ENCODE data around the gene SERPINB5.

Gene SERPINB5

DNA sequence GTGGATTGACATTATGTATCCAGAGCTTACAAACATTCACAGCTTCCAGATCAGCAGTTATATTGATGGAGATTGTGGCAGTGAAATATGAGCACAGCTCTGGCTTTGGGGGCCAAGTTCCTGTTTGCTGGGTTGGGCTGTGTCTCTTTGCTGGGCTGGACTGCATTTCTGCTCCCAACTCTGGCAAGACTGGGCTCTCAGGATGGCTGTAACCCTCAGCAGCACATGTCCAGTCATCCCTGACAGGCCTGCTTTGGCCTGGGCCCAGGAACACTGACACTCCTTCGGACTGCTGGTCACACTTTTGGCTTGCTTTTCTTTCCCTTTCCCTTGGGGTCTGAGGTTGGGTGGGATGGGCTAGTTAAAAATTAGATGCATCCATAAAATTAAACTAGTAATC lies 36.5 kb upstream of the SERPINB5 start:
- Histone ChIP-seq H3K4me3 (ENCODE audit: low read depth in 1 of 2, low read length in 2 of 2) (no peak overlapping the region), H3K9me3 (ENCODE audit: insufficient read depth, low read length, severe bottlenecking) (no peaks in the 10 kb centered on the region), H3K36me3 (ENCODE audit: insufficient read depth, low read length) (no peaks in the 10 kb centered on the region), H3K4me1 (ENCODE audit: insufficient read depth, low read length) (0 out of 2 replicates have a peak, but pooled peaks cover 4% of the 10 kb centered on the region), H3K27me3 (ENCODE audit: insufficient read depth, low read length, poor library complexity) (peaks cover 5% of the 10 kb centered on the region), H4K20me1 (ENCODE audit: insufficient read depth, low read length) (no peaks in the 10 kb centered on the region), H3K27ac (ENCODE audit: low read length) (no peak overlapping the region), H2AFZ (ENCODE audit: low read depth, low read length) (no peak overlapping the region), H3K9ac (ENCODE audit: low read depth, low read length) (no peak overlapping the region), H3K79me2 (ENCODE audit: insufficient read depth, low read length) (no peaks in the 10 kb centered on the region), H3K4me2 (ENCODE audit: insufficient read depth, low read length) (no peak overlapping the region)
- ATAC-seq (ENCODE audit: insufficient read depth, low read depth), result no peak
- no peak for TF ChIP-seq EZH2 (IDR thresholded peaks at IDR 0.05; ENCODE audit: borderline replicate concordance, low read depth, low read length, severe bottlenecking)
- no peak for DNase-seq

- TF ChIP-seq, protein P1, sequence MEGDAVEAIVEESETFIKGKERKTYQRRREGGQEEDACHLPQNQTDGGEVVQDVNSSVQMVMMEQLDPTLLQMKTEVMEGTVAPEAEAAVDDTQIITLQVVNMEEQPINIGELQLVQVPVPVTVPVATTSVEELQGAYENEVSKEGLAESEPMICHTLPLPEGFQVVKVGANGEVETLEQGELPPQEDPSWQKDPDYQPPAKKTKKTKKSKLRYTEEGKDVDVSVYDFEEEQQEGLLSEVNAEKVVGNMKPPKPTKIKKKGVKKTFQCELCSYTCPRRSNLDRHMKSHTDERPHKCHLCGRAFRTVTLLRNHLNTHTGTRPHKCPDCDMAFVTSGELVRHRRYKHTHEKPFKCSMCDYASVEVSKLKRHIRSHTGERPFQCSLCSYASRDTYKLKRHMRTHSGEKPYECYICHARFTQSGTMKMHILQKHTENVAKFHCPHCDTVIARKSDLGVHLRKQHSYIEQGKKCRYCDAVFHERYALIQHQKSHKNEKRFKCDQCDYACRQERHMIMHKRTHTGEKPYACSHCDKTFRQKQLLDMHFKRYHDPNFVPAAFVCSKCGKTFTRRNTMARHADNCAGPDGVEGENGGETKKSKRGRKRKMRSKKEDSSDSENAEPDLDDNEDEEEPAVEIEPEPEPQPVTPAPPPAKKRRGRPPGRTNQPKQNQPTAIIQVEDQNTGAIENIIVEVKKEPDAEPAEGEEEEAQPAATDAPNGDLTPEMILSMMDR (IDR thresholded peaks at IDR 0.05; ENCODE audit: borderline replicate concordance, extremely low read depth, low read length, poor library complexity, severe bottlenecking), result no peak
- TF ChIP-seq EZH2 (IDR thresholded peaks at IDR 0.05; ENCODE audit: borderline replicate concordance, low read depth, low read length, severe bottlenecking), result no peak
- no peak overlapping the region for H3K27ac ChIP-seq (ENCODE audit: low read length)
- DNase-seq (no peak), ATAC-seq (ENCODE audit: insufficient read depth, low read depth) (no peak)
- H3K9ac ChIP-seq (ENCODE audit: low read depth, low read length), result no peak overlapping the region
- H3K79me2 ChIP-seq (ENCODE audit: insufficient read depth, low read length), result no peaks in the 10 kb centered on the region
- no peaks in the 10 kb centered on the region for H3K36me3 ChIP-seq (ENCODE audit: insufficient read depth, low read length)
- H2AFZ ChIP-seq (ENCODE audit: low read depth, low read length), result no peak overlapping the region
- H3K4me3 ChIP-seq (ENCODE audit: low read depth in 1 of 2, low read length in 2 of 2), result no peak overlapping the region
- no peak overlapping the region for H3K4me2 ChIP-seq (ENCODE audit: insufficient read depth, low read length)
- peaks cover 5% of the 10 kb centered on the region for H3K27me3 ChIP-seq (ENCODE audit: insufficient read depth, low read length, poor library complexity)
- H4K20me1 ChIP-seq (ENCODE audit: insufficient read depth, low read length), result no peaks in the 10 kb centered on the region
- 0 out of 2 replicates have a peak, but pooled peaks cover 4% of the 10 kb centered on the region for H3K4me1 ChIP-seq (ENCODE audit: insufficient read depth, low read length)
- H3K9me3 ChIP-seq (ENCODE audit: insufficient read depth, low read length, severe bottlenecking), result no peaks in the 10 kb centered on the region
Measured at GRCh38 chr18:63440881-63441280, 35.9 kb upstream of the SERPINB5 start.

DNA sequence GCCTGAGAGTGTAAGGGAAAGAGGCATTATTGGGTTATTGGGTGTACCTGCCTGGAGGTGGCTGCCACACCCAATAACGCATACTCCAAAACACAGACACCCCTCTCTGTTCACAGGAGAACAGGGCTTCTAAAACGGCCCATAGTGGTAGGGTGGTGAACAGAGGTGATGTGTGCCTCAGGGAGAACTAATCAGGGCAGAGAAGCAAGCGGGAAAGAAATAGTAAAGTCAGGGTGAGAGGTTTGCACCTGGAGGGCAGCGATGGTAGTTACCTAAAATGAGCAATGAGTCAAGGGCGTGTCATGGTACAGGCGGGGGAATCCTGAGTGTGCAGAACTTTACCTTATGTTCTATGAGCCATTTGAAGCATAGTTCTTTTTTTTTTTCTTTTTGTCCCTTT lies 32.9 kb upstream of the SERPINB5 start:
- Histone ChIP-seq H3K4me3 (ENCODE audit: low read depth in 1 of 2, low read length in 2 of 2) (no peak overlapping the region), H2AFZ (ENCODE audit: low read depth, low read length) (no peak overlapping the region), H3K9me3 (ENCODE audit: insufficient read depth, low read length, severe bottlenecking) (no peaks in the 10 kb centered on the region), H3K4me2 (ENCODE audit: insufficient read depth, low read length) (no peak overlapping the region), H3K27me3 (ENCODE audit: insufficient read depth, low read length, poor library complexity) (peaks cover 5% of the 10 kb centered on the region), H3K36me3 (ENCODE audit: insufficient read depth, low read length) (no peaks in the 10 kb centered on the region), H3K4me1 (ENCODE audit: insufficient read depth, low read length) (0 out of 2 replicates have a peak, but pooled peaks cover 4% of the 10 kb centered on the region), H3K27ac (ENCODE audit: low read length) (no peak overlapping the region), H3K79me2 (ENCODE audit: insufficient read depth, low read length) (no peaks in the 10 kb centered on the region), H4K20me1 (ENCODE audit: insufficient read depth, low read length) (no peaks in the 10 kb centered on the region), H3K9ac (ENCODE audit: low read depth, low read length) (no peak overlapping the region)
- ATAC-seq (ENCODE audit: insufficient read depth, low read depth), result no peak
- no peak for DNase-seq
- TF ChIP-seq, protein P1 (IDR thresholded peaks at IDR 0.05; ENCODE audit: borderline replicate concordance, extremely low read depth, low read length, poor library complexity, severe bottlenecking), result no peak
- no peak for TF ChIP-seq EZH2 (IDR thresholded peaks at IDR 0.05; ENCODE audit: borderline replicate concordance, low read depth, low read length, severe bottlenecking)

GRCh38 chr18:63444580-63444979 lies 32.2 kb upstream of the SERPINB5 start:
- Histone ChIP-seq H3K79me2 (ENCODE audit: insufficient read depth, low read length) (no peaks in the 10 kb centered on the region), H2AFZ (ENCODE audit: low read depth, low read length) (no peak overlapping the region), H3K27ac (ENCODE audit: low read length) (no peak overlapping the region), H3K36me3 (ENCODE audit: insufficient read depth, low read length) (no peaks in the 10 kb centered on the region), H3K4me1 (ENCODE audit: insufficient read depth, low read length) (0 out of 2 replicates have a peak, but pooled peaks cover 4% of the 10 kb centered on the region), H3K9me3 (ENCODE audit: insufficient read depth, low read length, severe bottlenecking) (no peaks in the 10 kb centered on the region), H4K20me1 (ENCODE audit: insufficient read depth, low read length) (no peaks in the 10 kb centered on the region), H3K4me3 (ENCODE audit: low read depth in 1 of 2, low read length in 2 of 2) (no peak overlapping the region), H3K4me2 (ENCODE audit: insufficient read depth, low read length) (no peak overlapping the region), H3K27me3 (ENCODE audit: insufficient read depth, low read length, poor library complexity) (peaks cover 5% of the 10 kb centered on the region), H3K9ac (ENCODE audit: low read depth, low read length) (no peak overlapping the region)
- ATAC-seq (ENCODE audit: insufficient read depth, low read depth), result peak; percentile 39; the same call in 1 of the 3 replicates
- no peak for DNase-seq
- no peak for TF ChIP-seq EZH2 (IDR thresholded peaks at IDR 0.05; ENCODE audit: borderline replicate concordance, low read depth, low read length, severe bottlenecking)
- TF ChIP-seq, protein P1 (IDR thresholded peaks at IDR 0.05; ENCODE audit: borderline replicate concordance, extremely low read depth, low read length, poor library complexity, severe bottlenecking), result no peak
